Kidney (tissue), 14 donors: ENCODE results near the gene YIPF1. TPM values are rescaled to one million over a fixed set of nuclear protein-coding genes. Genes with fewer than 3 reads are reported as not detected.

Experiments
- DNase-seq, 5 donors: peaks; one replicate each; pipeline ENCODE4 v3.0.0-alpha.2; 2013 to 2020
- FAIRE-seq: peaks from 2 replicates; lab custom pipeline; 2012; peaks lifted over from hg19 to GRCh38; lab: Jason Lieb, UNC
- H3K27ac ChIP-seq, 2 donors: one replicate each; pipeline ENCODE4 v1.7.0; 2013; ENCODE audit warnings: low read depth in 2 of 2, low read length in 2 of 2, inconsistent platforms in 1 of 2
- H3K27me3 ChIP-seq: one replicate; pipeline ENCODE4 v1.7.1; 2013; ENCODE audit warnings: low read length, inconsistent platforms; ENCODE audit not compliant: control insufficient read depth, insufficient read depth
- H3K36me3 ChIP-seq, 3 donors: one replicate each; pipeline versions ENCODE4 v1.7.0 to v1.7.1; 2013; ENCODE audit warnings: low read length in 3 of 3, control low read depth in 1 of 3, inconsistent platforms in 1 of 3; ENCODE audit not compliant: insufficient read depth in 3 of 3, control insufficient read depth in 2 of 3
- H3K4me1 ChIP-seq, 3 donors: one replicate each; pipeline versions ENCODE4 v1.7.0 to v1.7.1; 2013; ENCODE audit warnings: low read length in 3 of 3, inconsistent platforms in 1 of 3, low read depth in 1 of 3; ENCODE audit not compliant: control insufficient read depth in 2 of 3, insufficient read depth in 2 of 3
- H3K4me3 ChIP-seq, 3 donors: one replicate each; pipeline versions ENCODE4 v1.7.0 to v1.8.1; 2013; ENCODE audit warnings: low read length in 3 of 3, control low read depth in 1 of 3, inconsistent platforms in 1 of 3
- H3K9ac ChIP-seq, 3 donors: one replicate each; pipeline versions ENCODE4 v1.7.0 to v1.7.1; 2013; ENCODE audit warnings: low read length in 3 of 3, control low read depth in 1 of 3, inconsistent platforms in 1 of 3
- H3K9me3 ChIP-seq, 3 donors: one replicate each; pipeline versions ENCODE4 v1.7.0 to v1.7.1; 2013; ENCODE audit warnings: low read length in 3 of 3, control low read depth in 1 of 3, inconsistent platforms in 1 of 3; ENCODE audit not compliant: control insufficient read depth in 2 of 3, insufficient read depth in 1 of 3
- intact Hi-C: fragments of 100-400 bp; cut with DNase I; formaldehyde crosslinking; loops from one replicate; pipeline ENCODE4 v1.11.1; 2022
- polyA plus RNA-seq: library from polyadenylated mRNA; stranded (reverse); fragments of 350-450 nt; fragmentation: Illumina TruSeq; extraction: RNeasy Lipid Tissue Mini Kit (QIAGEN cat#74804); gene quantifications from one replicate; pipeline ENCODE4 v1.2.3, GENCODE V29; 2014; ENCODE audit warnings: low read depth, low replicate concordance; ENCODE audit not compliant: insufficient read depth
- total RNA-seq: library from RNA; stranded (reverse); fragmentation: NEBNext Ultra II Directional; extraction: Animal tissue kit (Norgen Biotek cat#: 25700); gene quantifications from one replicate; pipeline ENCODE4 v1.2.1, GENCODE V29; 2021
- TF ChIP-seq, protein P1 (sequence below): IDR thresholded peaks from 3 replicates; pipeline ENCODE4 v1.5.1; 2012; ENCODE audit warnings: mild to moderate bottlenecking, moderate library complexity, borderline replicate concordance; ENCODE audit not compliant: insufficient read depth; ENCODE audit errors: extremely low read depth
- donor health status: control.
- donor health status: control.
- donor health status: control.
- donor health status: control.
- donor health status: control.
- donor health status: DM: yes; HTN: yes; CAD: no.
- donor health status: Normal renal cell carcinoma (clear cell type).

Gene YIPF1
- total and polyA plus RNA-seq, 2 donors from 2014 or later = 33.3 to 49.4 TPM

DNA sequence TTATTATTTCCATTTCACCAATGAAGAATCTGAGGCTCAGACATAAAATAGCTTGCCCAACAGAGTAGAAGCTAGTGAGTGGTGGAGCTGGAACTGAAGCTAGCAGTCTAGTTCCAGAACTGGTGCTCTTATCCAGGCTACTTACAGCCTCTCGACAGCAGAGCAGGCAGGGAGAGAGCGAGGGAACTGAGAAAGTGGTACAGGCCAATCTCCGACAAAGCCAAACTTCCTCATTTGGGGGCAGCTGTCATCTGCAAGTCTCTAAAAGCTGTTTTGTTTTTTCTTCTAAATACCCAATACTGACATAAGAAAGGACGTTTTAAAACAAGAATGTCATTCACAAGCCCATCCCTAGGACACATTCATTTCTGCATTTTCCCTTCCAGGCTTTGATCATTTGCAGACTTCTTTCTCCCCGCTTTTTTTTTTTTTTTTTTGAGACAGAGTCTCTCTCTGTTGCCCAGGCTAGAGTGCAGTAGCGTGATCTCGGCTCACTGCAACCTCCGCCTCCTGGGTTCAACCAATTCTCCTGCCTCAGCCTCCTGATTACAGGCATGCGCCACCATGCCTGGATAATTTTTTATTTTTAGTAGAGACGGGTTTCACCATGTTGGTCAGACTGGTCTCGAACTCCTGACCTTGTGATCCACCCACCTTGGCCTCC, 20.0 kb downstream of the YIPF1 start:
- intact Hi-C loops = no loop called here
- no peak overlapping the region for H3K9ac ChIP-seq
- no peaks in the 10 kb centered on the region for H3K27me3 ChIP-seq
- no peak overlapping the region for H3K27ac ChIP-seq
- TF ChIP-seq, protein P1, sequence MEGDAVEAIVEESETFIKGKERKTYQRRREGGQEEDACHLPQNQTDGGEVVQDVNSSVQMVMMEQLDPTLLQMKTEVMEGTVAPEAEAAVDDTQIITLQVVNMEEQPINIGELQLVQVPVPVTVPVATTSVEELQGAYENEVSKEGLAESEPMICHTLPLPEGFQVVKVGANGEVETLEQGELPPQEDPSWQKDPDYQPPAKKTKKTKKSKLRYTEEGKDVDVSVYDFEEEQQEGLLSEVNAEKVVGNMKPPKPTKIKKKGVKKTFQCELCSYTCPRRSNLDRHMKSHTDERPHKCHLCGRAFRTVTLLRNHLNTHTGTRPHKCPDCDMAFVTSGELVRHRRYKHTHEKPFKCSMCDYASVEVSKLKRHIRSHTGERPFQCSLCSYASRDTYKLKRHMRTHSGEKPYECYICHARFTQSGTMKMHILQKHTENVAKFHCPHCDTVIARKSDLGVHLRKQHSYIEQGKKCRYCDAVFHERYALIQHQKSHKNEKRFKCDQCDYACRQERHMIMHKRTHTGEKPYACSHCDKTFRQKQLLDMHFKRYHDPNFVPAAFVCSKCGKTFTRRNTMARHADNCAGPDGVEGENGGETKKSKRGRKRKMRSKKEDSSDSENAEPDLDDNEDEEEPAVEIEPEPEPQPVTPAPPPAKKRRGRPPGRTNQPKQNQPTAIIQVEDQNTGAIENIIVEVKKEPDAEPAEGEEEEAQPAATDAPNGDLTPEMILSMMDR = no peak
- H3K4me1 ChIP-seq = no peaks in the 10 kb centered on the region
- no peak overlapping the region for H3K4me3 ChIP-seq
- H3K9me3 ChIP-seq = no peaks in the 10 kb centered on the region
- H3K36me3 ChIP-seq = peaks cover 0 to 25% (median 14%) of the 10 kb centered on the region in 3 donors
- FAIRE-seq = no peak
- DNase-seq = no peak

DNA sequence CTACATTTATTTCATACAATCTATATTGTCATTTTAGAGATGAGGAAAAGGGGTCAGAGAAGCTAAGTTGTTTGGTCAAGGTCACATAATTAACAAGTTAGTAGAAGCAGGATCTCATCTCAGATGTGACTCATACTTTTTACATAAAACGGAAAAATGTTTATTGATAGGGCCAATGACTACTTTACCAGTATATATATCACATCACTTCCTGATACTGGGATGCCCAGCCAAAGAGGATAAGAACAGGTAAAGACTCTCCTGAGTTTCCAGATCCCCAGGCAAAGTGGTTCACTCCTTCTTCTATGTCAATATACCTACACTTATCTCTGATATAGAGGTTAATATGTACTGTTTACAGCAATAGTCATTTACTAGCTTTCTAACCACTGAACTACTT, 21.0 kb downstream of the YIPF1 start:
- Histone ChIP-seq H3K9ac (no peak overlapping the region), H3K9me3 (no peaks in the 10 kb centered on the region), H3K36me3 (peaks cover 0 to 25% (median 14%) of the 10 kb centered on the region in 3 donors), H3K27me3 (no peaks in the 10 kb centered on the region), H3K27ac (no peak overlapping the region), H3K4me3 (no peak overlapping the region), H3K4me1 (no peaks in the 10 kb centered on the region)
- DNase-seq (no peak), FAIRE-seq (no peak)
- intact Hi-C loops = no loop called here
- TF ChIP-seq, protein P1 = no peak

DNA sequence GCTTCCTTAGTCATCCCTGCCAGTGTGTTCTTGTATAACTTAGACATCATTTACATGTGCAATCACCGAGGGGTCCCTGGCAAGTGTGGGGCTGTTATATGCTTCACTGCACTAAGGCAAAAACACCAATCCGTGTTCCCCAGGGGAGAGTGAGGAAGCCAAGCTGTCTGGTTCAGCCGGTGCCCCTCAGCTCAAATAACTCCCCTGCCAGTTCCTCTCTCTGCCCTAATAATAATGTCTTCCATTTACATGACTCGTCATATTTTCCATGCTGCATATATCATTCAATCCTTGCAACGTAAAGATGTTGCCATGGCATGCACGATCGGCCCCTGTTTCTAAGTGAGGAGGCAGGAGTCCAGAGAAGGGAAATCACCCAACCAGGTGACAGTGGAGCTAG, 27.1 kb downstream of the YIPF1 start:
- Histone ChIP-seq H3K27ac (no peak overlapping the region), H3K27me3 (no peaks in the 10 kb centered on the region), H3K36me3 (peaks cover 0 to 18% (median 10%) of the 10 kb centered on the region in 3 donors), H3K9me3 (no peaks in the 10 kb centered on the region), H3K9ac (no peak overlapping the region), H3K4me3 (no peak overlapping the region), H3K4me1 (no peaks in the 10 kb centered on the region)
- DNase-seq (no peak), FAIRE-seq (no peak)
- intact Hi-C loops = no loop called here
- TF ChIP-seq, protein P1 = no peak
